OCI-LY1 (cell line): ENCODE data around the gene CCR8.

Experiments
- H2AFZ ChIP-seq: fragments of 200-600 bp; sonication (generic), shearing (Covaris generic); 2 replicates; pipeline ENCODE4 v1.6.0; 2014; ENCODE audit warnings: antibody characterized with exemption, mild to moderate bottlenecking, low read length
- H3F3A ChIP-seq: fragments of 200-600 bp; sonication (generic), shearing (Covaris generic); 2 replicates; pipeline ENCODE4 v1.6.0; 2014; ENCODE audit warnings: mild to moderate bottlenecking, antibody characterized with exemption, low read length, moderate library complexity; ENCODE audit not compliant: insufficient read depth
- H3K27ac ChIP-seq: fragments of 200-600 bp; sonication (generic); 2 replicates; pipeline ENCODE4 v1.5.1; 2014; ENCODE audit warnings: low read length, mixed run types, mild to moderate bottlenecking, low read depth; ENCODE audit not compliant: poor library complexity, severe bottlenecking
- H3K27me3 ChIP-seq: fragments of 200-600 bp; sonication (generic); 2 replicates; pipeline ENCODE4 v1.6.0; 2014; ENCODE audit warnings: antibody characterized with exemption, mild to moderate bottlenecking, low read length, moderate library complexity; ENCODE audit not compliant: insufficient read depth
- H3K36me3 ChIP-seq: fragments of 200-600 bp; sonication (generic); 2 replicates; pipeline ENCODE4 v1.6.1; 2014; ENCODE audit warnings: mild to moderate bottlenecking, antibody characterized with exemption, low read length, moderate library complexity, mixed read lengths; ENCODE audit not compliant: insufficient read depth
- H3K4me1 ChIP-seq: fragments of 200-600 bp; sonication (generic); 2 replicates; pipeline ENCODE4 v1.5.1; 2014; ENCODE audit warnings: mild to moderate bottlenecking, low read length, moderate library complexity; ENCODE audit not compliant: insufficient read depth, severe bottlenecking
- H3K4me2 ChIP-seq: fragments of 200-600 bp; sonication (generic), shearing (Covaris generic); 2 replicates; pipeline ENCODE4 v1.6.1; 2014; ENCODE audit warnings: low read length
- H3K4me3 ChIP-seq: fragments of 200-600 bp; sonication (generic); 2 replicates; pipeline ENCODE4 v1.5.1; 2014; ENCODE audit warnings: low read length, low read depth, mild to moderate bottlenecking, mixed read lengths; ENCODE audit not compliant: poor library complexity, severe bottlenecking
- H3K79me2 ChIP-seq: fragments of 200-600 bp; shearing (Covaris generic); 2 replicates; pipeline ENCODE4 v1.6.1; 2016; ENCODE audit warnings: mixed run types, low read length, mixed read lengths; ENCODE audit not compliant: insufficient read depth
- H3K9ac ChIP-seq: fragments of 200-600 bp; sonication (generic), shearing (Covaris generic); 2 replicates; pipeline ENCODE4 v1.6.1; 2014; ENCODE audit warnings: mild to moderate bottlenecking, low read length, mixed read lengths
- H3K9me2 ChIP-seq: fragments of 200-600 bp; sonication (generic), shearing (Covaris generic); 2 replicates; pipeline ENCODE4 v1.6.1; 2014; ENCODE audit warnings: low read depth, mild to moderate bottlenecking, low read length, mixed read lengths
- H3K9me3 ChIP-seq: fragments of 200-600 bp; shearing (Covaris generic); 2 replicates; pipeline ENCODE4 v1.6.1; 2014; ENCODE audit warnings: low read length, mixed read lengths
- H4K20me1 ChIP-seq: fragments of 200-600 bp; sonication (generic), shearing (Covaris generic); 2 replicates; pipeline ENCODE4 v1.6.0; 2016; ENCODE audit warnings: mild to moderate bottlenecking, low read length; ENCODE audit not compliant: insufficient read depth
- CTCF ChIP-seq: fragments of 200-600 bp; sonication (generic), shearing (Covaris generic); IDR thresholded peaks from 2 replicates; pipeline ENCODE4 v1.5.1; 2017; ENCODE audit warnings: mild to moderate bottlenecking, antibody characterized with exemption, low read length, moderate library complexity, mixed read lengths
- EZH2 ChIP-seq: fragments of 200-600 bp; sonication (generic), shearing (Covaris generic); IDR thresholded peaks from 2 replicates; pipeline ENCODE4 v1.8.0; 2017; ENCODE audit warnings: borderline replicate concordance, mixed run types, mild to moderate bottlenecking, antibody characterized with exemption, low read length, moderate library complexity, mixed read lengths

CCR8 gene

GRCh38 chr3:39332525-39332924 lies 3.0 kb downstream of the CCR8 start:
- no peak overlapping the region for H3K4me3 ChIP-seq
- H3K9me2 ChIP-seq, result no peaks in the 10 kb centered on the region
- H3F3A ChIP-seq, result no peaks in the 10 kb centered on the region
- no peaks in the 10 kb centered on the region for H3K79me2 ChIP-seq
- H3K9ac ChIP-seq, result no peak overlapping the region
- H3K36me3 ChIP-seq, result no peaks in the 10 kb centered on the region
- no peaks in the 10 kb centered on the region for H3K27me3 ChIP-seq
- H3K4me2 ChIP-seq, result no peak overlapping the region
- H4K20me1 ChIP-seq, result no peaks in the 10 kb centered on the region
- H2AFZ ChIP-seq, result no peak overlapping the region
- H3K4me1 ChIP-seq, result no peaks in the 10 kb centered on the region
- H3K27ac ChIP-seq, result no peak overlapping the region
- H3K9me3 ChIP-seq, result no peaks in the 10 kb centered on the region
- TF ChIP-seq CTCF, result no peak

GRCh38 chr3:39333607-39334006 lies 4.1 kb downstream of the CCR8 start:
- H3K27me3 ChIP-seq, result no peaks in the 10 kb centered on the region
- no peaks in the 10 kb centered on the region for H3F3A ChIP-seq
- no peak overlapping the region for H3K9ac ChIP-seq
- H3K9me2 ChIP-seq, result no peaks in the 10 kb centered on the region
- H3K4me2 ChIP-seq, result no peak overlapping the region
- H3K4me3 ChIP-seq, result no peak overlapping the region
- H3K9me3 ChIP-seq, result no peaks in the 10 kb centered on the region
- H3K27ac ChIP-seq, result no peak overlapping the region
- no peaks in the 10 kb centered on the region for H4K20me1 ChIP-seq
- no peaks in the 10 kb centered on the region for H3K4me1 ChIP-seq
- H2AFZ ChIP-seq, result no peak overlapping the region
- H3K36me3 ChIP-seq, result no peaks in the 10 kb centered on the region
- TF ChIP-seq EZH2 (no peak), CTCF (no peak)
- no peaks in the 10 kb centered on the region for H3K79me2 ChIP-seq

GRCh38 chr3:39334205-39334604 lies 4.7 kb downstream of the CCR8 start:
- no peaks in the 10 kb centered on the region for H3K9me3 ChIP-seq
- no peaks in the 10 kb centered on the region for H4K20me1 ChIP-seq
- no peak overlapping the region for H2AFZ ChIP-seq
- H3K9me2 ChIP-seq, result no peaks in the 10 kb centered on the region
- no peak overlapping the region for H3K4me2 ChIP-seq
- no peaks in the 10 kb centered on the region for H3K27me3 ChIP-seq
- no peaks in the 10 kb centered on the region for H3K79me2 ChIP-seq
- TF ChIP-seq EZH2 (no peak), CTCF (no peak)
- no peaks in the 10 kb centered on the region for H3K36me3 ChIP-seq
- H3K4me3 ChIP-seq, result no peak overlapping the region
- H3K27ac ChIP-seq, result no peak overlapping the region
- no peaks in the 10 kb centered on the region for H3K4me1 ChIP-seq
- no peaks in the 10 kb centered on the region for H3F3A ChIP-seq
- no peak overlapping the region for H3K9ac ChIP-seq
